ENCODE measurements around the gene SLC15A3.

SLC15A3 gene

GRCh38 chr11:60937144-60937527 is 14.8 kb downstream of the SLC15A3 start:
- no peak for DNase-seq (ENCODE audit: low spot score)
- TF ChIP-seq CTCF (IDR thresholded peaks at IDR 0.05; ENCODE audit: poor library complexity, severe bottlenecking) = no peak
- Histone ChIP-seq H3K9me3 (ENCODE audit: severe bottlenecking) (no peaks in the 10 kb centered on the region), H3K27ac (ENCODE audit: poor library complexity, severe bottlenecking) (no peak overlapping the region), H3K4me1 (ENCODE audit: insufficient read depth, poor library complexity, severe bottlenecking) (no peaks in the 10 kb centered on the region), H3K4me3 (ENCODE audit: severe bottlenecking) (no peak overlapping the region), H3K27me3 (ENCODE audit: insufficient read depth, poor library complexity, severe bottlenecking) (no peaks in the 10 kb centered on the region), H3K36me3 (ENCODE audit: low read depth) (peaks cover 5% of the 10 kb centered on the region)
- ATAC-seq (ENCODE audit: low read depth) = no peak

GRCh38 chr11:60936467-60937143 is 15.4 kb downstream of the SLC15A3 start:
- Histone ChIP-seq H3K27ac (ENCODE audit: poor library complexity, severe bottlenecking) (no peak overlapping the region), H3K4me1 (ENCODE audit: insufficient read depth, poor library complexity, severe bottlenecking) (no peaks in the 10 kb centered on the region), H3K36me3 (ENCODE audit: low read depth) (peaks cover 10% of the 10 kb centered on the region), H3K9me3 (ENCODE audit: severe bottlenecking) (no peaks in the 10 kb centered on the region), H3K4me3 (ENCODE audit: severe bottlenecking) (no peak overlapping the region), H3K27me3 (ENCODE audit: insufficient read depth, poor library complexity, severe bottlenecking) (no peaks in the 10 kb centered on the region)
- no peak for TF ChIP-seq CTCF (IDR thresholded peaks at IDR 0.05; ENCODE audit: poor library complexity, severe bottlenecking)
- DNase-seq (ENCODE audit: low spot score) = no peak
- no peak for ATAC-seq (ENCODE audit: low read depth)

- no peak overlapping the region for H3K4me3 ChIP-seq (ENCODE audit: severe bottlenecking)
- H3K27me3 ChIP-seq (ENCODE audit: insufficient read depth, poor library complexity, severe bottlenecking) = no peaks in the 10 kb centered on the region
- H3K36me3 ChIP-seq (ENCODE audit: low read depth) = peaks cover 12% of the 10 kb centered on the region
- no peak for ATAC-seq (ENCODE audit: low read depth)
- no peak overlapping the region for H3K27ac ChIP-seq (ENCODE audit: poor library complexity, severe bottlenecking)
- no peak for TF ChIP-seq CTCF (IDR thresholded peaks at IDR 0.05; ENCODE audit: poor library complexity, severe bottlenecking)
- H3K9me3 ChIP-seq (ENCODE audit: severe bottlenecking) = no peaks in the 10 kb centered on the region
- no peaks in the 10 kb centered on the region for H3K4me1 ChIP-seq (ENCODE audit: insufficient read depth, poor library complexity, severe bottlenecking)
- DNase-seq (ENCODE audit: low spot score) = no peak
These were observed 16.1 kb downstream of the SLC15A3 start for GRCh38 chr11:60935676-60936442.

GRCh38 chr11:60934790-60935605 is 17.0 kb downstream of the SLC15A3 start:
- Histone ChIP-seq H3K36me3 (ENCODE audit: low read depth) (peaks cover 12% of the 10 kb centered on the region), H3K9me3 (ENCODE audit: severe bottlenecking) (no peaks in the 10 kb centered on the region), H3K27ac (ENCODE audit: poor library complexity, severe bottlenecking) (no peak overlapping the region), H3K4me1 (ENCODE audit: insufficient read depth, poor library complexity, severe bottlenecking) (no peaks in the 10 kb centered on the region), H3K4me3 (ENCODE audit: severe bottlenecking) (no peak overlapping the region), H3K27me3 (ENCODE audit: insufficient read depth, poor library complexity, severe bottlenecking) (no peaks in the 10 kb centered on the region)
- TF ChIP-seq CTCF (IDR thresholded peaks at IDR 0.05; ENCODE audit: poor library complexity, severe bottlenecking) = no peak
- DNase-seq (ENCODE audit: low spot score) = no peak
- ATAC-seq (ENCODE audit: low read depth) = no peak
